HCT116 (cell line): Measurements from ENCODE around the gene RPLP2. TPM values are rescaled to one million over a fixed set of nuclear protein-coding genes. Genes with fewer than 3 reads are reported as not detected.

Experiments used
- ATAC-seq: fragments of 200-7000 bp; cut with Tn5 transposase; 2 replicates; pipeline ENCODE4 v1.9.1; 2020; ENCODE audit warnings: mild to moderate bottlenecking, moderate library complexity
- BruUV-seq: library from RNA; stranded (reverse); fragments of 400-500 nt; replicated peaks from 2 replicates; lab custom pipeline; 2021; lab: Mats Ljungman, UMichigan
- CTCF ChIA-PET: fragments of 300-600 bp; sonication (Branson Sonifier 250); formaldehyde crosslinking; loops from one replicate; lab custom pipeline; 2021; ENCODE audit warnings: antibody characterized with exemption; lab: Charles Lee
- POLR2A ChIA-PET: fragments of 300-600, 350-600 bp; sonication (Branson Sonifier 250); formaldehyde crosslinking; loops from one replicate; lab custom pipeline; 2021; ENCODE audit warnings: antibody characterized with exemption; lab: Charles Lee
- RAD21 ChIA-PET, 2 experiments: fragments of 300-600 bp; sonication (Branson Sonifier 250); formaldehyde crosslinking; loops; one replicate each; lab custom pipeline; 2023; ENCODE audit warnings: low total read pairs in 2 of 2; ENCODE audit not compliant: uncharacterized antibody in 2 of 2, unreplicated experiment in 2 of 2, low non-redundant PET in 1 of 2; lab: Charles Lee
- DNase-seq: peaks from one replicate; pipeline ENCODE4 v3.0.0-alpha.2; 2010; ENCODE audit warnings: low read depth, low spot score
- H2AFZ ChIP-seq: fragments of 200-600 bp; shearing (Covaris generic), sonication (generic); 2 replicates; pipeline ENCODE4 v1.6.1; 2017; ENCODE audit warnings: low read depth, mixed run types, mixed read lengths, antibody characterized with exemption, low read length; ENCODE audit not compliant: poor library complexity, severe bottlenecking
- H3K27ac ChIP-seq: 2 replicates; pipeline ENCODE4 v1.5.1; 2012; ENCODE audit warnings: low read depth, low read length
- H3K27me3 ChIP-seq: fragments of 200-600 bp; sonication (generic); 2 replicates; pipeline ENCODE4 v1.6.1; 2016; ENCODE audit warnings: mixed run types, low read length, mixed read lengths; ENCODE audit not compliant: insufficient read depth
- H3K36me3 ChIP-seq, 2 experiments: fragments of 200-500 bp in 1 of 2; fragments of 200-600 bp in 1 of 2; sonication (Bioruptor generic) in 1 of 2; sonication (generic) in 1 of 2; 2 replicates each; pipeline versions ENCODE4 v1.5.1 to v1.6.1; 2014 to 2016; ENCODE audit warnings: low read length in 2 of 2, inconsistent platforms in 1 of 2, mixed read lengths in 1 of 2, mixed run types in 1 of 2; ENCODE audit not compliant: insufficient read depth in 2 of 2, control insufficient read depth in 1 of 2
- H3K4me1 ChIP-seq, 2 experiments: fragments of 200-600 bp in 1 of 2; sonication (generic) in 1 of 2; 2 replicates each; pipeline versions ENCODE4 v1.5.1 to v1.6.1; 2012 to 2017; ENCODE audit warnings: low read length in 2 of 2, inconsistent platforms in 1 of 2, mild to moderate bottlenecking in 1 of 2, mixed read lengths in 1 of 2, mixed run types in 1 of 2, moderate library complexity in 1 of 2; ENCODE audit not compliant: insufficient read depth in 2 of 2, control insufficient read depth in 1 of 2
- H3K4me2 ChIP-seq: fragments of 200-600 bp; sonication (generic); 2 replicates; pipeline ENCODE4 v1.6.1; 2017; ENCODE audit warnings: mixed run types, low read length, mixed read lengths
- H3K4me3 ChIP-seq, 2 experiments: fragments of 200-600 bp in 1 of 2; sonication (generic) in 1 of 2; replicated peaks in 1 of 2; 2 replicates each; pipeline ENCODE4 v1.5.1; 2011 to 2016; ENCODE audit warnings: low read length in 2 of 2, control low read depth in 1 of 2, low read depth in 1 of 2, mild to moderate bottlenecking in 1 of 2, mixed read lengths in 1 of 2, mixed run types in 1 of 2
- H3K79me2 ChIP-seq: fragments of 200-600 bp; sonication (generic); 2 replicates; pipeline ENCODE4 v1.6.1; 2017; ENCODE audit warnings: mild to moderate bottlenecking, mixed run types, low read length, moderate library complexity, mixed read lengths; ENCODE audit not compliant: insufficient read depth
- H3K9ac ChIP-seq: fragments of 200-600 bp; sonication (generic); 2 replicates; pipeline ENCODE4 v1.6.1; 2016; ENCODE audit warnings: low read length, mixed read lengths
- H3K9me2 ChIP-seq: fragments of 200-600 bp; sonication (generic), shearing (Covaris generic); 2 replicates; pipeline ENCODE4 v1.6.1; 2017; ENCODE audit warnings: mixed run types, mild to moderate bottlenecking, moderate library complexity; ENCODE audit not compliant: insufficient read depth
- H3K9me3 ChIP-seq, 2 experiments: fragments of 200-500 bp in 1 of 2; fragments of 200-600 bp in 1 of 2; sonication (Bioruptor generic) in 1 of 2; sonication (generic) in 1 of 2; 2 replicates each; pipeline ENCODE4 v1.6.1; 2014 to 2017; ENCODE audit warnings: low read length in 2 of 2, mixed read lengths in 2 of 2, inconsistent platforms in 1 of 2, low read depth in 1 of 2, mild to moderate bottlenecking in 1 of 2, mixed run types in 1 of 2, moderate library complexity in 1 of 2; ENCODE audit not compliant: control insufficient read depth in 1 of 2, insufficient read depth in 1 of 2
- H4K20me1 ChIP-seq: fragments of 200-600 bp; sonication (generic), shearing (Covaris generic); 2 replicates; pipeline ENCODE4 v1.6.1; 2017; ENCODE audit warnings: mixed run types, mild to moderate bottlenecking, moderate library complexity; ENCODE audit not compliant: insufficient read depth
- ATF3 ChIP-seq: IDR thresholded peaks from 2 replicates; pipeline ENCODE4 v1.6.1; 2012
- CEBPB ChIP-seq: IDR thresholded peaks from 2 replicates; pipeline ENCODE4 v1.6.1; 2012; ENCODE audit warnings: low read depth
- MAX ChIP-seq: IDR thresholded peaks from 2 replicates; pipeline ENCODE4 v1.6.1; 2012
- REST ChIP-seq: IDR thresholded peaks from 2 replicates; pipeline ENCODE4 v1.6.1; 2012; ENCODE audit warnings: low read depth
- SIN3A ChIP-seq: IDR thresholded peaks from 2 replicates; pipeline ENCODE4 v1.6.1; 2012; ENCODE audit warnings: low read depth
- SRF ChIP-seq: IDR thresholded peaks from 2 replicates; pipeline ENCODE4 v1.6.1; 2012; ENCODE audit warnings: low read depth
- YY1 ChIP-seq: IDR thresholded peaks from 2 replicates; pipeline ENCODE4 v1.6.1; 2011; ENCODE audit warnings: low read length, low read depth, moderate library complexity, mild to moderate bottlenecking; ENCODE audit not compliant: insufficient replicate concordance; ENCODE audit errors: extremely low read depth
- intact Hi-C: fragments of 100-400 bp; cut with micrococcal nuclease; formaldehyde crosslinking; loops from 2 replicates; pipeline ENCODE4 v1.10.0; 2022
- total RNA-seq: library from RNA; stranded (reverse); gene quantifications from one replicate; pipeline ENCODE4 v1.2.1, GENCODE V29; 2021; ENCODE audit not compliant: unreplicated experiment

Gene RPLP2
- total RNA-seq, 1 experiment from 2014 or later = 3,615 TPM

GRCh38 chr11:765802-766091 lies 44.0 kb upstream of the RPLP2 start (continued):
- TF ChIP-seq REST (no peak), YY1 (no peak), SRF (no peak), ATF3 (no peak), CEBPB (no peak), SIN3A (no peak)

- Histone ChIP-seq H3K9me3 (no peaks in the 10 kb centered on the region), H3K9ac (no peak overlapping the region), H4K20me1 (peaks cover 5% of the 10 kb centered on the region; the same call in 1 of the 2 replicates), H3K9me2 (no peaks in the 10 kb centered on the region), H3K36me3 (peaks cover 28 to 61% of the 10 kb centered on the region in 2 experiments), H3K4me2 (no peak overlapping the region), H3K4me1 (peaks cover 20 to 48% of the 10 kb centered on the region in 2 experiments), H3K4me3 (no peak overlapping the region), H3K27me3 (no peaks in the 10 kb centered on the region), H3K27ac (peak overlapping the region; percentile 45), H2AFZ (no peak overlapping the region), H3K79me2 (peaks cover 15% of the 10 kb centered on the region)
- RAD21 ChIA-PET = no interaction called here
- DNase-seq (no peak), ATAC-seq (no peak)
- no peak for TF ChIP-seq MAX
- no peak for TF ChIP-seq ATF3
- TF ChIP-seq YY1 = no peak
- no peak for TF ChIP-seq CEBPB
- TF ChIP-seq SIN3A = no peak
- intact Hi-C loops = no loop called here
- CTCF ChIA-PET = interaction anchor here (0.6 kb wide), 1 partner anchor 12 kb away, joined by 3 read pairs; no protein-coding TSS in a partner anchor
- no TSS peak for BruUV-seq
- POLR2A ChIA-PET = no interaction called here
Measured at GRCh38 chr11:766106-766935, 43.4 kb upstream of the RPLP2 start.
